ENCODE measurements around the gene SREBF2. TPM values are rescaled to one million over a fixed set of nuclear protein-coding genes. Genes with fewer than 3 reads are reported as not detected.
A peak's percentile ranks its signal among the peaks of the same experiment; 100 is the strongest.

Gene SREBF2
- total RNA-seq, 1 donor from 2014 or later = 129 TPM

DNA sequence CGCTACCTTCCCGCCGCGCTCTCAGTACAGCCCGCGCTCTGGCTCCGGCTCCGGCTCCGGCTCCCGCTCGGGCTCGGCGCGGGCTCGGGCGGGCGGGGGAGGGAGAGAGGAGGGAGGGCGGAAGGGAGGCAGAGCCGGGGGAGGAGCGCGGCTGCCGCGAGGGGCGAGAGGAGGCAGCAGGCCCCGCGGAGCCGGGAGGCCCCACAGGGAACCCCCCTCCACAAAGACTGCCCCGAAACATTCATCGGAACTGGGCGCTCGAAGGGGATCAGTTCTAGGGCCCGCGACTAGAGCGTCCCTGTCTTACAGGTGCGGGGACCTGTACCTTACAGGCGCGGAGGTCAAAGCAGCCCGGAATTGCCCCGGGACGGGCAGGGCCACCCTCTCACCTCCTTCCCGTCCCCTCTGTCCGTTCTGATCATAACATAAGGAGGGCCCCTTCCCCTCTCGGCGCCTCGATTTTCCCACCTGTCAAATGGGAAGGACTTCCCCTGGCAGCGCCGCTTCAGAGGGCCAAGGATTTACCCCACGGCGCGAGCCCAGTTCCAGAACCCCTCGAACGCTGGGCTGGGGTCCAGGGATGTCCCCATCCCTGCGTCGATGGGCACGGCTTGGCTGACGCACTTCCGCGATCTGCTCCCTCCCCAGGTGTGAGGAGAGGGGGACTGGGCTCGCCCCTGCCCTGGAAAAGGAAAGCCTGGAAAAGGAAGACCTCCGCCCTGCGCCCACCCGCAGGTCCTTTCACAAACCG is 82.3 kb downstream of the SREBF2 start, which contains the start of gene SHISA8:
Gene SHISA8 (minus strand): TSS at position 40 of the 751 bp plus-strand sequence. CDS start 407 bp downstream, outside the sequence.
- Mint-ChIP-seq H3K4me1 (peaks cover 7% of the 10 kb centered on the region), H3K4me3 (peak within 1 kb of the TSS; percentile 31), H3K9me3 (no peaks in the 10 kb centered on the region), H3K27me3 (ENCODE audit: low read depth) (peaks cover 78% of the 10 kb centered on the region), H3K27ac (no peak within 1 kb of the TSS), H3K36me3 (no peaks in the 10 kb centered on the region)
- DNase-seq (ENCODE audit: low spot score in 2 of 2, unreplicated experiment in 2 of 2) = peak; percentile 56 to 74
- TF ChIP-seq, protein P1, sequence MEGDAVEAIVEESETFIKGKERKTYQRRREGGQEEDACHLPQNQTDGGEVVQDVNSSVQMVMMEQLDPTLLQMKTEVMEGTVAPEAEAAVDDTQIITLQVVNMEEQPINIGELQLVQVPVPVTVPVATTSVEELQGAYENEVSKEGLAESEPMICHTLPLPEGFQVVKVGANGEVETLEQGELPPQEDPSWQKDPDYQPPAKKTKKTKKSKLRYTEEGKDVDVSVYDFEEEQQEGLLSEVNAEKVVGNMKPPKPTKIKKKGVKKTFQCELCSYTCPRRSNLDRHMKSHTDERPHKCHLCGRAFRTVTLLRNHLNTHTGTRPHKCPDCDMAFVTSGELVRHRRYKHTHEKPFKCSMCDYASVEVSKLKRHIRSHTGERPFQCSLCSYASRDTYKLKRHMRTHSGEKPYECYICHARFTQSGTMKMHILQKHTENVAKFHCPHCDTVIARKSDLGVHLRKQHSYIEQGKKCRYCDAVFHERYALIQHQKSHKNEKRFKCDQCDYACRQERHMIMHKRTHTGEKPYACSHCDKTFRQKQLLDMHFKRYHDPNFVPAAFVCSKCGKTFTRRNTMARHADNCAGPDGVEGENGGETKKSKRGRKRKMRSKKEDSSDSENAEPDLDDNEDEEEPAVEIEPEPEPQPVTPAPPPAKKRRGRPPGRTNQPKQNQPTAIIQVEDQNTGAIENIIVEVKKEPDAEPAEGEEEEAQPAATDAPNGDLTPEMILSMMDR (IDR thresholded peaks at IDR 0.05; ENCODE audit: unreplicated experiment) = no peak

DNA sequence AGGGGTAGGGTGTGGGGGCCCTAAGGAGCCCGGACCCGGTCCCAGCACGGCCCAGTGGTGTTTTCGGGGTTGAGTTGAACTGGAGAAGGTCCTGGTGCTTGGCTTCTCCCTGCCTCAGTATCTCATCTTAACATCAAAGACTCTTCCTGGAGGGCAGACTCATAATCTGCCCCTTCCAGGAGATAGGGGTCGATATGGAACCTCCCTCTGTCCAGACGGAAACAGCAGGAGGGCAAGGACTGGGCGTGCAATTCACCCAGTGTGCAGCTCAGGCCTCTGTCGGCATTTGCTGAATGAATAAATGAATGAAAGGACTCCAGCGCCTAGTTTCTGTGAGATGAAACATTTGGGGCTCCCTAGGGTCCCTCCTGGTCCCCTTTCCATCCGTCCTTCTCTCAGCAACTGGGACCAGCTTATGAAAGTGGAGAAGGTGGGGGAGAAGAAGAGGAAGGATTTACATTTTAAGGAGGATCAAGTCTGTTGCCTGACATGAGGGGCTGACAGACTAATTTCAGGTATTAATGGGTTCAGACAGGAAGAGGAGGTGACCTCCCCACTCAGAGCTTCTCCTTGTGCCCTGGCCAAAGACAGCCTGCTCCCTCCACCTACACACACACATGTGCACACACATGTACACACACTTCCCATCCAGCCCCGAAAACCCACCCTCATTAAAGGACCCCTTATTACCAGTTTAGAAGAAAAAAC is 83.0 kb downstream of the SREBF2 start:
- no peaks in the 10 kb centered on the region for H3K9me3 Mint-ChIP-seq
- H3K4me1 Mint-ChIP-seq = peaks cover 9% of the 10 kb centered on the region
- peak overlapping the region; percentile 31 for H3K4me3 Mint-ChIP-seq
- no peak overlapping the region for H3K27ac Mint-ChIP-seq
- TF ChIP-seq, protein P1 (IDR thresholded peaks at IDR 0.05; ENCODE audit: unreplicated experiment) = no peak
- H3K27me3 Mint-ChIP-seq (ENCODE audit: low read depth) = peaks cover 76% of the 10 kb centered on the region
- no peaks in the 10 kb centered on the region for H3K36me3 Mint-ChIP-seq
- no peak for DNase-seq (ENCODE audit: low spot score in 2 of 2, unreplicated experiment in 2 of 2)

- TF ChIP-seq, protein P1 (IDR thresholded peaks at IDR 0.05; ENCODE audit: unreplicated experiment) = no peak
- no peaks in the 10 kb centered on the region for H3K36me3 Mint-ChIP-seq
- peaks cover 7% of the 10 kb centered on the region for H3K4me1 Mint-ChIP-seq
- peaks cover 67% of the 10 kb centered on the region for H3K27me3 Mint-ChIP-seq (ENCODE audit: low read depth)
- no peak overlapping the region for H3K27ac Mint-ChIP-seq
- no peaks in the 10 kb centered on the region for H3K9me3 Mint-ChIP-seq
- DNase-seq (ENCODE audit: low spot score in 2 of 2, unreplicated experiment in 2 of 2) = no peak
- no peak overlapping the region for H3K4me3 Mint-ChIP-seq
Measured at GRCh38 chr22:41916745-41917358, 83.9 kb downstream of the SREBF2 start.

DNA sequence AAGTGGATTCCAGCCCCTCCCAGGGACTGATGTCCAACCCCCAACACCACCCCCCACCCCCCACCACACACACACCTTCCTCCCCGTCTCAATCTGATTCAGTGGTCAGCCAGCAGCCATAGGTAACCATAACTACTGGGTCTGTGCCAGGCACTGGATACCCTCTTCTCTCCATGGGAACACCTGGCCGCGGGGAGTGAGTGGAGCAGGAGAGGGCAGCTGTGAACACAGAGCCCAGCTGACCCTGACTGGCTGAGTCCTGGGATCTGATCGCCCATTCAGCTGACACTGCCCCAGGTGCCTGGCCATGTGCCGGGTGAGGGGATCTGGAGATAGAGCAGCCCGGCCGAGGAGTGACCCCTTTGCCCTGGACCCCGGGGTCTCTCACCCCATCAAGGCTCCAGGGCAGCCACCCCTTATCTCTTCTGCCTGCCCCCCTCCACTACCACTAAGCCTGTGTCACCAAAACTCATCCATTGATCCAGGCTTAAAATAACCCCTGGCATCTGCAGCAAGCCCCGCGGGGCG is 84.5 kb downstream of the SREBF2 start:
- H3K4me3 Mint-ChIP-seq = no peak overlapping the region
- H3K27ac Mint-ChIP-seq = no peak overlapping the region
- H3K9me3 Mint-ChIP-seq = no peaks in the 10 kb centered on the region
- no peak for DNase-seq (ENCODE audit: low spot score in 2 of 2, unreplicated experiment in 2 of 2)
- H3K4me1 Mint-ChIP-seq = peaks cover 7% of the 10 kb centered on the region
- H3K27me3 Mint-ChIP-seq (ENCODE audit: low read depth) = peaks cover 64% of the 10 kb centered on the region
- no peaks in the 10 kb centered on the region for H3K36me3 Mint-ChIP-seq
- TF ChIP-seq, protein P1 (IDR thresholded peaks at IDR 0.05; ENCODE audit: unreplicated experiment) = no peak

GRCh38 chr22:41917903-41918791 is 85.2 kb downstream of the SREBF2 start:
- TF ChIP-seq, protein P1 (IDR thresholded peaks at IDR 0.05; ENCODE audit: unreplicated experiment) = no peak
- DNase-seq (ENCODE audit: low spot score in 2 of 2, unreplicated experiment in 2 of 2) = no peak
- Mint-ChIP-seq H3K9me3 (no peaks in the 10 kb centered on the region), H3K4me3 (peak overlapping the region; percentile 51), H3K27ac (no peak overlapping the region), H3K36me3 (no peaks in the 10 kb centered on the region), H3K27me3 (ENCODE audit: low read depth) (peaks cover 61% of the 10 kb centered on the region), H3K4me1 (peaks cover 7% of the 10 kb centered on the region)
